ENCODE results near the gene SLC52A3. TPM values are rescaled to one million over a fixed set of nuclear protein-coding genes. Genes with fewer than 3 reads are reported as not detected.

The SLC52A3 gene
- total RNA-seq, 1 experiment from 2014 or later = not detected

DNA sequence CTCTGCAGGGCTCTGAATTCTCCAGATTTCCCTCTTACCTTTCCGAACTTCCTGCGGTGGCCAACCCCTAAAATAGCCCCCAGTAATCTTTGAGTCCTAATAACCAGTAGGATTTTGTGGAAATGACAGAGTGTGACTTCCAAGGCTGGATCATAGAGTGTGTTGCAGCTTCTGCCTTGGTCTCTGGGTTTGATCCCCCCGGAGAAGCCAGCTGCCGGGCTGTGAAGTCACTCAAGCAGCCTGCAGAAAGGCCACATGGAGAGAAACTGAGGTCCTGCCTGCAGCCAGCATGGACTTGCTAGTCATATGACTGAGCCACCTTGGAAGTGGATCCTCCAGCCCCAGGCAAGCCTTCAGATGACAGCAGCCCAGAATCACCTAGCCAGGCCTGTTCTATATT, 46.4 kb downstream of the SLC52A3 start:
- Histone ChIP-seq H3K4me1 (ENCODE audit: low read length) (no peaks in the 10 kb centered on the region), H3K9me3 (ENCODE audit: low read length) (no peaks in the 10 kb centered on the region), H3K79me2 (ENCODE audit: low read length) (no peaks in the 10 kb centered on the region), H3K27me3 (ENCODE audit: low read length) (no peaks in the 10 kb centered on the region), H4K20me1 (ENCODE audit: insufficient read depth, low read depth, low read length) (no peaks in the 10 kb centered on the region), H3K9ac (ENCODE audit: low read length) (no peak overlapping the region), H2AFZ (ENCODE audit: low read length) (no peak overlapping the region), H3K4me3 (ENCODE audit: low read length) (no peak overlapping the region), H3K36me3 (ENCODE audit: insufficient read depth, low read length) (no peaks in the 10 kb centered on the region), H3K27ac (ENCODE audit: low read length) (no peak overlapping the region), H3K4me2 (ENCODE audit: low read depth, low read length, poor library complexity, severe bottlenecking) (no peak overlapping the region), H3K9me2 (replicated peaks; ENCODE audit: insufficient read depth, low read length) (no peaks in the 10 kb centered on the region)
- no peak for DNase-seq

GRCh38 chr20:719816-720215, 48.5 kb downstream of the SLC52A3 start:
- Histone ChIP-seq H3K27me3 (ENCODE audit: low read length) (no peaks in the 10 kb centered on the region), H3K4me1 (ENCODE audit: low read length) (no peaks in the 10 kb centered on the region), H3K9me2 (replicated peaks; ENCODE audit: insufficient read depth, low read length) (no peaks in the 10 kb centered on the region), H3K36me3 (ENCODE audit: insufficient read depth, low read length) (no peaks in the 10 kb centered on the region), H3K9ac (ENCODE audit: low read length) (no peak overlapping the region), H3K4me2 (ENCODE audit: low read depth, low read length, poor library complexity, severe bottlenecking) (no peak overlapping the region), H2AFZ (ENCODE audit: low read length) (no peak overlapping the region), H3K4me3 (ENCODE audit: low read length) (no peak overlapping the region), H3K79me2 (ENCODE audit: low read length) (no peaks in the 10 kb centered on the region), H3K27ac (ENCODE audit: low read length) (no peak overlapping the region), H3K9me3 (ENCODE audit: low read length) (no peaks in the 10 kb centered on the region), H4K20me1 (ENCODE audit: insufficient read depth, low read depth, low read length) (no peaks in the 10 kb centered on the region)
- DNase-seq = no peak

- H3K9ac ChIP-seq (ENCODE audit: low read length) = no peak overlapping the region
These were observed 49.2 kb downstream of the SLC52A3 start for GRCh38 chr20:719068-719467.

DNA sequence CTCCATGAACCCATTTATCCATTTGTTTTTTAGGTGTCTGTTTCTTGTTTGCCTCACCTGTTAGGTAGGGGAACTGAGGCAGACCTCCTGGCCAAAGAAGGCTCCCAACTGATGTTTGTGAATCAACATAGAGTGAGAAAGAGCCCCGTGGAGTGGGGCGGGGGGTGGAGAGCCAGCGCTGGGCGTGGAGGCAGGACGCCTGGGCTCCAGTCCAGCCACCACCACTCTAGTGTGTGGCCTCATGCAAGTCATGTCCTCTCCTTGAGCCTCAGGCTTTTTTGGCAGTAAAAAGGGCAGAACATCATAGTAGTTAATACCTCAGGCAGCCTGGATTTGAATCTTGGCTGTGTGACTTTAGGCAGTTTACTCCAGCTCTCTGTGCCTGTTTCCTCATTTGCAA, 50.5 kb downstream of the SLC52A3 start:
- H3K27ac ChIP-seq (ENCODE audit: low read length) = no peak overlapping the region

More at GRCh38 chr20:719068-719467, 49.2 kb downstream of the SLC52A3 start:
- no peaks in the 10 kb centered on the region for H3K4me1 ChIP-seq (ENCODE audit: low read length)
- H4K20me1 ChIP-seq (ENCODE audit: insufficient read depth, low read depth, low read length) = no peaks in the 10 kb centered on the region
- H2AFZ ChIP-seq (ENCODE audit: low read length) = no peak overlapping the region
- no peaks in the 10 kb centered on the region for H3K79me2 ChIP-seq (ENCODE audit: low read length)
- H3K4me3 ChIP-seq (ENCODE audit: low read length) = no peak overlapping the region
- DNase-seq = no peak
- H3K4me2 ChIP-seq (ENCODE audit: low read depth, low read length, poor library complexity, severe bottlenecking) = no peak overlapping the region
- no peak overlapping the region for H3K27ac ChIP-seq (ENCODE audit: low read length)
- H3K36me3 ChIP-seq (ENCODE audit: insufficient read depth, low read length) = no peaks in the 10 kb centered on the region
- H3K9me2 ChIP-seq (replicated peaks; ENCODE audit: insufficient read depth, low read length) = no peaks in the 10 kb centered on the region
- no peaks in the 10 kb centered on the region for H3K9me3 ChIP-seq (ENCODE audit: low read length)
- no peaks in the 10 kb centered on the region for H3K27me3 ChIP-seq (ENCODE audit: low read length)

GRCh38 chr20:717271-717670, 51.0 kb downstream of the SLC52A3 start:
- H3K27ac ChIP-seq (ENCODE audit: low read length) = no peak overlapping the region
- no peak overlapping the region for H3K9ac ChIP-seq (ENCODE audit: low read length)
- no peaks in the 10 kb centered on the region for H3K36me3 ChIP-seq (ENCODE audit: insufficient read depth, low read length)
- H3K9me2 ChIP-seq (replicated peaks; ENCODE audit: insufficient read depth, low read length) = no peaks in the 10 kb centered on the region
- H2AFZ ChIP-seq (ENCODE audit: low read length) = no peak overlapping the region
- no peaks in the 10 kb centered on the region for H3K27me3 ChIP-seq (ENCODE audit: low read length)
- DNase-seq = no peak
- H3K9me3 ChIP-seq (ENCODE audit: low read length) = no peaks in the 10 kb centered on the region
- no peak overlapping the region for H3K4me3 ChIP-seq (ENCODE audit: low read length)
- H3K4me1 ChIP-seq (ENCODE audit: low read length) = no peaks in the 10 kb centered on the region
- no peak overlapping the region for H3K4me2 ChIP-seq (ENCODE audit: low read depth, low read length, poor library complexity, severe bottlenecking)
- no peaks in the 10 kb centered on the region for H4K20me1 ChIP-seq (ENCODE audit: insufficient read depth, low read depth, low read length)
- H3K79me2 ChIP-seq (ENCODE audit: low read length) = no peaks in the 10 kb centered on the region

More for the DNA sequence above, 50.5 kb downstream of the SLC52A3 start:
- no peak overlapping the region for H3K4me3 ChIP-seq (ENCODE audit: low read length)
- H3K4me2 ChIP-seq (ENCODE audit: low read depth, low read length, poor library complexity, severe bottlenecking) = no peak overlapping the region
- no peaks in the 10 kb centered on the region for H3K79me2 ChIP-seq (ENCODE audit: low read length)
- no peaks in the 10 kb centered on the region for H4K20me1 ChIP-seq (ENCODE audit: insufficient read depth, low read depth, low read length)
- no peaks in the 10 kb centered on the region for H3K9me3 ChIP-seq (ENCODE audit: low read length)
- no peaks in the 10 kb centered on the region for H3K36me3 ChIP-seq (ENCODE audit: insufficient read depth, low read length)
- H3K9me2 ChIP-seq (replicated peaks; ENCODE audit: insufficient read depth, low read length) = no peaks in the 10 kb centered on the region
- H3K27me3 ChIP-seq (ENCODE audit: low read length) = no peaks in the 10 kb centered on the region
- H3K4me1 ChIP-seq (ENCODE audit: low read length) = no peaks in the 10 kb centered on the region
- no peak overlapping the region for H3K9ac ChIP-seq (ENCODE audit: low read length)
- no peak overlapping the region for H2AFZ ChIP-seq (ENCODE audit: low read length)
- no peak for DNase-seq

- Histone ChIP-seq H4K20me1 (ENCODE audit: insufficient read depth, low read depth, low read length) (no peaks in the 10 kb centered on the region), H3K4me2 (ENCODE audit: low read depth, low read length, poor library complexity, severe bottlenecking) (no peak overlapping the region), H3K36me3 (ENCODE audit: insufficient read depth, low read length) (no peaks in the 10 kb centered on the region), H3K9me3 (ENCODE audit: low read length) (no peaks in the 10 kb centered on the region), H3K79me2 (ENCODE audit: low read length) (no peaks in the 10 kb centered on the region), H3K4me1 (ENCODE audit: low read length) (no peaks in the 10 kb centered on the region), H2AFZ (ENCODE audit: low read length) (no peak overlapping the region), H3K27ac (ENCODE audit: low read length) (no peak overlapping the region), H3K4me3 (ENCODE audit: low read length) (no peak overlapping the region), H3K9ac (ENCODE audit: low read length) (no peak overlapping the region), H3K27me3 (ENCODE audit: low read length) (no peaks in the 10 kb centered on the region), H3K9me2 (replicated peaks; ENCODE audit: insufficient read depth, low read length) (no peaks in the 10 kb centered on the region)
- DNase-seq = no peak
These were observed 53.8 kb downstream of the SLC52A3 start for GRCh38 chr20:714453-714852.

DNA sequence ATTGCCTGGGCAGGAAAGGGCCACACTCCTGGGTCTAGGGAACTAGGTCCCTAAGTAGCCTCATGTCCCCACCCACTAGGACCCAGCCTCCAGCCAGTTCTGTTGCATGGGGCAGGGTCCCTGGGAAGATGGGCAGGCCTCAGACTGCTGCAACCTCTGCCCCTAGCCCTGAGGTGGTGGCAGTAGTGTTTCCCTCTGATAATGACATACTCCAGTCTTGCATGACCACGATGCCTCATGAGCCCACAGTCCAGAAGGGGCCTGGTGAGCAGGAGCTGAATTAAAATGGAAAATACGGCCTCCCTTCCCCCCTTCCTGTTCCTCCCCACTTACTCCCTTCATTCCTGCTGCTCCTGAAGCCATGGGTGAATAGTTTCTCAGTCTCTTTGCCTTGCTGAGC, 56.7 kb downstream of the SLC52A3 start:
- Histone ChIP-seq H3K4me1 (ENCODE audit: low read length) (no peaks in the 10 kb centered on the region), H3K4me3 (ENCODE audit: low read length) (no peak overlapping the region), H3K79me2 (ENCODE audit: low read length) (no peaks in the 10 kb centered on the region), H4K20me1 (ENCODE audit: insufficient read depth, low read depth, low read length) (no peaks in the 10 kb centered on the region), H3K4me2 (ENCODE audit: low read depth, low read length, poor library complexity, severe bottlenecking) (no peak overlapping the region), H3K9ac (ENCODE audit: low read length) (no peak overlapping the region), H3K9me3 (ENCODE audit: low read length) (no peaks in the 10 kb centered on the region), H3K36me3 (ENCODE audit: insufficient read depth, low read length) (no peaks in the 10 kb centered on the region), H3K9me2 (replicated peaks; ENCODE audit: insufficient read depth, low read length) (no peaks in the 10 kb centered on the region), H2AFZ (ENCODE audit: low read length) (no peak overlapping the region), H3K27me3 (ENCODE audit: low read length) (no peaks in the 10 kb centered on the region), H3K27ac (ENCODE audit: low read length) (no peak overlapping the region)
- DNase-seq = no peak

GRCh38 chr20:710780-711450, 57.4 kb downstream of the SLC52A3 start:
- Histone ChIP-seq H4K20me1 (ENCODE audit: insufficient read depth, low read depth, low read length) (no peaks in the 10 kb centered on the region), H3K79me2 (ENCODE audit: low read length) (no peaks in the 10 kb centered on the region), H3K27me3 (ENCODE audit: low read length) (no peaks in the 10 kb centered on the region), H3K27ac (ENCODE audit: low read length) (no peak overlapping the region), H3K9ac (ENCODE audit: low read length) (no peak overlapping the region), H3K36me3 (ENCODE audit: insufficient read depth, low read length) (no peaks in the 10 kb centered on the region), H3K4me1 (ENCODE audit: low read length) (no peaks in the 10 kb centered on the region), H3K4me3 (ENCODE audit: low read length) (no peak overlapping the region), H2AFZ (ENCODE audit: low read length) (no peak overlapping the region), H3K9me2 (replicated peaks; ENCODE audit: insufficient read depth, low read length) (no peaks in the 10 kb centered on the region), H3K4me2 (ENCODE audit: low read depth, low read length, poor library complexity, severe bottlenecking) (no peak overlapping the region), H3K9me3 (ENCODE audit: low read length) (no peaks in the 10 kb centered on the region)
- DNase-seq = no peak

All from Karpas-422 (cell line).